Caco-2 (cell line): Measurements from ENCODE around the gene ATP5ME. TPM values are rescaled to one million over a fixed set of nuclear protein-coding genes. Genes with fewer than 3 reads are reported as not detected.

Experiments
- BruUV-seq: library from RNA; stranded (reverse); fragments of 400-500 nt; replicated peaks from 2 replicates; lab custom pipeline; 2021; lab: Mats Ljungman, UMichigan
- CTCF ChIA-PET: fragments of 300-600 bp; sonication (Branson Sonifier 250); formaldehyde crosslinking; loops from one replicate; lab custom pipeline; 2022; ENCODE audit warnings: antibody characterized with exemption; lab: Charles Lee
- POLR2A ChIA-PET: fragments of 300-600 bp; sonication (Branson Sonifier 250); formaldehyde crosslinking; loops from one replicate; lab custom pipeline; 2022; ENCODE audit warnings: antibody characterized with exemption; lab: Charles Lee
- DNase-seq, 2 experiments: peaks; one replicate each; pipeline versions ENCODE4 v3.0.0 to v3.0.0-alpha.2; 2020 to 2022
- H3K27me3 ChIP-seq: replicated peaks from 2 replicates; pipeline ENCODE4 v1.6.0; 2011; ENCODE audit warnings: low read length; ENCODE audit not compliant: control insufficient read depth, insufficient read depth
- H3K36me3 ChIP-seq: 2 replicates; pipeline ENCODE4 v1.5.1; 2011; ENCODE audit warnings: low read length; ENCODE audit not compliant: control insufficient read depth, insufficient read depth
- H3K4me1 ChIP-seq: fragments of 250-450 bp; sonication (Bioruptor Pico); 2 replicates; pipeline ENCODE4 v1.5.1; 2020; ENCODE audit warnings: mild to moderate bottlenecking
- H3K4me3 ChIP-seq: 2 replicates; pipeline ENCODE4 v1.5.1; 2011; ENCODE audit warnings: low read depth, mild to moderate bottlenecking, control low read depth, low read length
- H3K9me3 ChIP-seq: fragments of 250-450 bp; sonication (Bioruptor Pico); 2 replicates; pipeline ENCODE4 v1.5.1; 2020; ENCODE audit warnings: mild to moderate bottlenecking, moderate library complexity
- H3K27ac Mint-ChIP-seq: one replicate; pipeline ENCODE4 v1.8.0; 2022; ENCODE audit warnings: mixed read lengths; ENCODE audit not compliant: unreplicated experiment
- H3K27me3 Mint-ChIP-seq: one replicate; pipeline ENCODE4 v1.8.0; 2022; ENCODE audit warnings: mixed read lengths; ENCODE audit not compliant: insufficient read depth, unreplicated experiment
- H3K36me3 Mint-ChIP-seq: one replicate; pipeline ENCODE4 v1.8.0; 2022; ENCODE audit warnings: mild to moderate bottlenecking, mixed read lengths; ENCODE audit not compliant: insufficient read depth, unreplicated experiment
- H3K4me1 Mint-ChIP-seq: one replicate; pipeline ENCODE4 v1.8.0; 2022; ENCODE audit warnings: low read depth, mixed read lengths; ENCODE audit not compliant: unreplicated experiment
- H3K4me3 Mint-ChIP-seq: one replicate; pipeline ENCODE4 v1.8.0; 2022; ENCODE audit warnings: mild to moderate bottlenecking, moderate library complexity, mixed read lengths; ENCODE audit not compliant: unreplicated experiment
- H3K9me3 Mint-ChIP-seq: one replicate; pipeline ENCODE4 v1.8.0; 2022; ENCODE audit warnings: mixed read lengths; ENCODE audit not compliant: unreplicated experiment
- intact Hi-C: fragments of 100-400 bp; cut with micrococcal nuclease; formaldehyde crosslinking; loops from one replicate; pipeline ENCODE4 v1.10.0; 2022; ENCODE audit not compliant: unreplicated experiment
- total RNA-seq: library from RNA; stranded (reverse); gene quantifications from 2 replicates; pipeline ENCODE4 v1.2.3, GENCODE V29; 2022
- TF ChIP-seq, protein P1 (sequence below), 2 experiments: fragments of 200-600 bp in 1 of 2; IDR thresholded peaks; 1 replicate in 1 of 2; 2 replicates in 1 of 2; pipeline versions ENCODE4 v1.5.1 to v1.8.0; 2011 to 2022; ENCODE audit warnings: antibody characterized with exemption in 1 of 2, control low read depth in 1 of 2, inconsistent platforms in 1 of 2, low read depth in 1 of 2, low read length in 1 of 2, mild to moderate bottlenecking in 1 of 2, moderate library complexity in 1 of 2; ENCODE audit not compliant: insufficient read depth in 1 of 2, severe bottlenecking in 1 of 2, unreplicated experiment in 1 of 2

Gene ATP5ME
- total RNA-seq, 1 experiment from 2014 or later = 244 TPM

DNA sequence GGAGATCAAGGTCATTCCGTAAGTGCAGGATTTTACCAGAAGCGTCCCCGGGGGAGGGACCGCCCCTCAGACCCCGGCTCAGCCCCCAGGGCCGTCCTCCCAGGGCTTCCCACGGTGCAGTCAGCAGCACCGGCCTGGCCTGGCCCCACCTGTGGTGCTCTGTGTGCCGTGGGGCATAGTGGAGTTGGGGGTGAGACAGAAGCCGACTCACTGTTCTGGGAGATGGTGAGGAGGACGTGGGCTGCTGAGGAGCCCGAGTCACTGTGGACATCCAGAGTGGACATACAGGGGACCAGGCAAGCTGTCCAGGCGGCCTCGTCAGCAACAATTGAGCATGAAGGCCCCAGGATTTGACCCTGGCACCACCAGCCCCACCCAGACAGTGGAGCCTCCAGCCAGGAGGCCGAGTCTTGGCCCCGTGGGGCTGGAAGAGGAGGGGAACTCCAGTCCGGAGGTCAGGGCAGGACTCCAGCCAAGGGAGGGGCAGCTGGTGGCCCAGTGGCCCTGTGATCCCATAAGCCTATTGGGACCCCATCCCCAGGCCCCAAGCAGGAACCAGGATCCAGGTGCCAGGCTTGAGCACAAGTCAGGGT, 19.1 kb downstream of the ATP5ME start:
- POLR2A ChIA-PET = no interaction called here
- H3K9me3 Mint-ChIP-seq = no peaks in the 10 kb centered on the region
- H3K36me3 Mint-ChIP-seq = no peaks in the 10 kb centered on the region
- intact Hi-C loops = no loop called here
- Histone ChIP-seq H3K4me1 (no peaks in the 10 kb centered on the region), H3K4me3 (no peak overlapping the region), H3K9me3 (no peaks in the 10 kb centered on the region; the same call in 1 of the 2 replicates), H3K36me3 (no peaks in the 10 kb centered on the region), H3K27me3 (no peaks in the 10 kb centered on the region)
- TF ChIP-seq, protein P1, sequence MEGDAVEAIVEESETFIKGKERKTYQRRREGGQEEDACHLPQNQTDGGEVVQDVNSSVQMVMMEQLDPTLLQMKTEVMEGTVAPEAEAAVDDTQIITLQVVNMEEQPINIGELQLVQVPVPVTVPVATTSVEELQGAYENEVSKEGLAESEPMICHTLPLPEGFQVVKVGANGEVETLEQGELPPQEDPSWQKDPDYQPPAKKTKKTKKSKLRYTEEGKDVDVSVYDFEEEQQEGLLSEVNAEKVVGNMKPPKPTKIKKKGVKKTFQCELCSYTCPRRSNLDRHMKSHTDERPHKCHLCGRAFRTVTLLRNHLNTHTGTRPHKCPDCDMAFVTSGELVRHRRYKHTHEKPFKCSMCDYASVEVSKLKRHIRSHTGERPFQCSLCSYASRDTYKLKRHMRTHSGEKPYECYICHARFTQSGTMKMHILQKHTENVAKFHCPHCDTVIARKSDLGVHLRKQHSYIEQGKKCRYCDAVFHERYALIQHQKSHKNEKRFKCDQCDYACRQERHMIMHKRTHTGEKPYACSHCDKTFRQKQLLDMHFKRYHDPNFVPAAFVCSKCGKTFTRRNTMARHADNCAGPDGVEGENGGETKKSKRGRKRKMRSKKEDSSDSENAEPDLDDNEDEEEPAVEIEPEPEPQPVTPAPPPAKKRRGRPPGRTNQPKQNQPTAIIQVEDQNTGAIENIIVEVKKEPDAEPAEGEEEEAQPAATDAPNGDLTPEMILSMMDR (IDR thresholded peaks at IDR 0.05; ENCODE audit: insufficient read depth in 1 of 2, low read depth in 1 of 2, low read length in 1 of 2, severe bottlenecking in 1 of 2, unreplicated experiment in 1 of 2) = no peak
- no peak overlapping the region for H3K27ac Mint-ChIP-seq
- CTCF ChIA-PET = no interaction called here
- no peaks in the 10 kb centered on the region for H3K4me1 Mint-ChIP-seq
- no peaks in the 10 kb centered on the region for H3K27me3 Mint-ChIP-seq
- no peak for DNase-seq
- no peak overlapping the region for H3K4me3 Mint-ChIP-seq
- no TSS peak for BruUV-seq

GRCh38 chr4:654503-654845, 19.6 kb downstream of the ATP5ME start:
- H3K4me3 ChIP-seq = no peak overlapping the region
- BruUV-seq = no TSS peak
- ChIA-PET CTCF (no interaction called here), POLR2A (no interaction called here)
- H3K4me1 ChIP-seq = no peaks in the 10 kb centered on the region
- Mint-ChIP-seq H3K36me3 (no peaks in the 10 kb centered on the region), H3K27me3 (no peaks in the 10 kb centered on the region), H3K27ac (no peak overlapping the region), H3K4me3 (no peak overlapping the region), H3K9me3 (no peaks in the 10 kb centered on the region), H3K4me1 (no peaks in the 10 kb centered on the region)
- no peak for DNase-seq
- no peaks in the 10 kb centered on the region for H3K27me3 ChIP-seq
- no peaks in the 10 kb centered on the region; the same call in 1 of the 2 replicates for H3K9me3 ChIP-seq
- intact Hi-C loops = no loop called here
- TF ChIP-seq, protein P1 (IDR thresholded peaks at IDR 0.05; ENCODE audit: insufficient read depth in 1 of 2, low read depth in 1 of 2, low read length in 1 of 2, severe bottlenecking in 1 of 2, unreplicated experiment in 1 of 2) = no peak
- H3K36me3 ChIP-seq = no peaks in the 10 kb centered on the region

DNA sequence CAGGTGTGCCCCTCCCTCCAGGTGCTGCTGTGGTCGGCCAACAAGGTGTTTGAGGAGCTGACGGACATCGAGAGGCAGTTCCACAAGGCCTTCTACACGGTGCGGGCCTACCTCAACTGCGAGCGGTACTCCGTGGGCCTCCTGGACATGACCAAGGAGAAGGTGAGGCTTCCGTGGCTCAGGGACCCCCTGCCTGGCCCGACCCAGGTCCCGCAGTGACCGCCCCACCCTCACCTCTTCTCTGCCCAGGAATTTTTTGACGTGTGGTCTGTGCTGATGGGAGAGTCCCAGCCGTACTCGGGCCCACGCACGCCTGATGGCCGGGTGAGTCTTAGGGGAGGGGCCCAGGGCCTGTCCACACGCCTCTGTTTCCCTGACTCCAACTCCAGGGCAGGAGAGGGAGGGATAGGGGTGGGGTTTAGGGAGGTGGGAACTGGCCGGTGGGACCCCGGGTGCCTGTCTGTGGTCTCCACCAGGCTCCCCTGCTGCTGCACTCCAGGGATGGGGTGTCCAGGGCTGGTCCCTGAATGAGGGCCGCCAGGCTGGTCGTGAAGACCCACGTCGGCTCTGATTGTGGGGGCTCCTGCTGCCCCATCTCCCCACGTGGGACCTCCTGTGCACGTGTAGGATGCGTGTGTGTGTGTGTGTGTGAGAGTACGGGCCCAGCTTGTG, 20.1 kb downstream of the ATP5ME start:
- Mint-ChIP-seq H3K27me3 (no peaks in the 10 kb centered on the region), H3K4me3 (no peak overlapping the region)
- CTCF ChIA-PET = no interaction called here

More for the DNA sequence above, 20.1 kb downstream of the ATP5ME start:
- Histone ChIP-seq H3K4me1 (no peaks in the 10 kb centered on the region), H3K36me3 (no peaks in the 10 kb centered on the region), H3K4me3 (no peak overlapping the region), H3K9me3 (no peaks in the 10 kb centered on the region; the same call in 1 of the 2 replicates), H3K27me3 (no peaks in the 10 kb centered on the region)
- no peaks in the 10 kb centered on the region for H3K9me3 Mint-ChIP-seq
- H3K4me1 Mint-ChIP-seq = no peaks in the 10 kb centered on the region
- TF ChIP-seq, protein P1 (IDR thresholded peaks at IDR 0.05; ENCODE audit: insufficient read depth in 1 of 2, low read depth in 1 of 2, low read length in 1 of 2, severe bottlenecking in 1 of 2, unreplicated experiment in 1 of 2) = no peak
- no peaks in the 10 kb centered on the region for H3K36me3 Mint-ChIP-seq
- no peak overlapping the region for H3K27ac Mint-ChIP-seq
- POLR2A ChIA-PET = no interaction called here
- no TSS peak for BruUV-seq
- intact Hi-C loops = no loop called here
- no peak for DNase-seq
